OCI-LY3 (cell line): ENCODE results near the gene FRMD8.

Experiments
- EZH2phosphoT487 ChIP-seq: fragments of 200-600 bp; shearing (Covaris generic); IDR thresholded peaks from 2 replicates; pipeline ENCODE4 v1.6.1; 2018; ENCODE audit warnings: antibody characterized with exemption, mixed run types, low read depth
- TF ChIP-seq, protein P1 (sequence below): fragments of 200-600, 300-600 bp; sonication (generic); IDR thresholded peaks from 2 replicates; pipeline ENCODE4 v1.5.1; 2014; ENCODE audit warnings: antibody characterized with exemption, low read length, low read depth

DNA sequence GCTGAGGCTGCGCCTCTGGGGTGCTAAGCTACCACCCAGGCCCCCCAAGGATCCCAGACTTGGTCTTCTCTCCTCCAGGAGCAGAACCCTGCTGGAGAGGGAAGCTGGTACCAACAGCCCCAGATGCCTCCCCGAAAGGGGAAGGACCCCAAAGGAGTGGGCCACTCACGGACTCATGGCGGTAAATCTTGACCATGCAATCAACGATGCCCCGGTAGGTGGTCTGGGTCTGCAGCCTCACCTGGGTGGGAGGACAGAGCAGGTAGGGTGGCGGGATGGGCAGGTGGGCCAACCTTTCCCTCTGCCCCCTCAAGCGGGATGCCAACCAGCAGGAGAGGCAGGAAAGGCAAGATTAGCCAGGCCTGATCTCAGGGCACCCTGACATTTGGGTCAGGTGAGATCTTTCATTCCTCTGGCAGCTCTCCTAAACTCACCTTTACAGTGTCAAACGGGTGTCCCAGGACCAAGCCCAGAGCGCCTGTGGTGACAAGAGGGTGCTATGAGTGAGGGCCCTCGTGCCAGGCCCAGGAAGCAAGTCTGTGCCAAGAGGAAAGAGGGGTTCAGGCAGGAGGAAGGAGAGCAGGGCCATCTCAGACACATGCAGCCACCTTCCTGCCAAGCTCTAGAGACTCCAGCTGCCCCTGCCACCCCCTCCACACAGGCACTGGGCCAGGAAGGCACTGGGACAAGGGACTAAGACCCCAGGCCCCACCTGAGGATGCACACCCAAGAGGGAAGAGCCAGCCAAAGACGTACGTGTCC lies 6.6 kb upstream of the FRMD8 start:
- TF ChIP-seq, protein P1, sequence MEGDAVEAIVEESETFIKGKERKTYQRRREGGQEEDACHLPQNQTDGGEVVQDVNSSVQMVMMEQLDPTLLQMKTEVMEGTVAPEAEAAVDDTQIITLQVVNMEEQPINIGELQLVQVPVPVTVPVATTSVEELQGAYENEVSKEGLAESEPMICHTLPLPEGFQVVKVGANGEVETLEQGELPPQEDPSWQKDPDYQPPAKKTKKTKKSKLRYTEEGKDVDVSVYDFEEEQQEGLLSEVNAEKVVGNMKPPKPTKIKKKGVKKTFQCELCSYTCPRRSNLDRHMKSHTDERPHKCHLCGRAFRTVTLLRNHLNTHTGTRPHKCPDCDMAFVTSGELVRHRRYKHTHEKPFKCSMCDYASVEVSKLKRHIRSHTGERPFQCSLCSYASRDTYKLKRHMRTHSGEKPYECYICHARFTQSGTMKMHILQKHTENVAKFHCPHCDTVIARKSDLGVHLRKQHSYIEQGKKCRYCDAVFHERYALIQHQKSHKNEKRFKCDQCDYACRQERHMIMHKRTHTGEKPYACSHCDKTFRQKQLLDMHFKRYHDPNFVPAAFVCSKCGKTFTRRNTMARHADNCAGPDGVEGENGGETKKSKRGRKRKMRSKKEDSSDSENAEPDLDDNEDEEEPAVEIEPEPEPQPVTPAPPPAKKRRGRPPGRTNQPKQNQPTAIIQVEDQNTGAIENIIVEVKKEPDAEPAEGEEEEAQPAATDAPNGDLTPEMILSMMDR, result no peak
- TF ChIP-seq EZH2phosphoT487, result no peak
